Muscle of back (tissue), 11 donors: ENCODE measurements around the gene METTL3. TPM values are rescaled to one million over a fixed set of nuclear protein-coding genes. Genes with fewer than 3 reads are reported as not detected.

ENCODE experiments used
- DNase-seq, 3 donors: peaks; one replicate each; pipeline versions ENCODE4 v3.0.0 to v3.0.0-alpha.2; 2013
- polyA plus RNA-seq, 10 donors: library from polyadenylated mRNA; unstranded; fragments of 120-200 nt; gene quantifications; one replicate each; pipeline ENCODE4 v1.2.1, GENCODE V29; 2013; ENCODE audit not compliant: insufficient read length in 10 of 10

Gene METTL3
- polyA plus RNA-seq, 10 donors, result 34.4 to 70.4 (median 44.6) TPM

DNA sequence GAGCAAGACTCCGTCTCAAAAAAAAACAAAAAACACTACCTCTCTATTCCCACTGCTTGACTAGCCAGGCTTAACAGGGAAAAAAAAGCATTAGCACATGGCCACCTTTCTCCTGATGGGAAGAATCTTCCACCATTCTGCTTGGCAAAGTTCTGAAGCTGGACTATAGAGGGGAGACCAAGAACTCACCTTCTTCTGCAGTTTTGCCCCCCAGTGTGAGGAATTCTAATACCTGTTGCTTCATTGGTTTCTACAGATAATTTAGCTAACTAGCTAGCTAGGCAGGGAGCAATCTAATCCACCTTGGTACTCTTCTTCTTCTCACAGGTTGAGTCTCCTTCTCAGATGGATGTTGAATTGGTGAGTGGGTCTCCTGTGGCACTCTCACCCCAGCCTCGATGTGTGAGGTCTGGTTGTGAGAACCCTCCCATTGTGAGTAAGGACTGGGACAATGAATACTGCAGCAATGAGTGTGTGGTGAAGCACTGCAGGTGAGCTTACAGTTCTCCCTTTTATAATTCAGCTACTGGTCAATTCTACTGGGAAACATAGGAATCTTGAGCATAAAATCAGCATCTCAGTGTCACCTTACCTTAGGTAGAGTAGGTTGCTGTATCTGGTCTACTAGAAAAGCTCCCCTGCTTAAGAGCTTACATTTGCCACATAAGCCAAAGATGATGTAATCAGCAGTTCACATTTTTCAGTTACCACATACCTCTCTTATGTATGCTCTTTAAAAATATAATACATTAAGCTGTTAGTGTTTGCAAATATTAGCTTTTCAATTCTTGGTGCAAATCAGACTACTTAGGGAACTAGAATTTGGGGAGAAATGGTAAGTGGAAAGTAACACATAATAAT is 16.0 kb downstream of the METTL3 start:
- DNase-seq, result no peak

GRCh38 chr14:21486640-21487087 is 24.5 kb downstream of the METTL3 start:
- peak in 1 of 3 donors; percentile 25 for DNase-seq

- peak; percentile 99 for DNase-seq
Observed at GRCh38 chr14:21476925-21477681, 34.0 kb downstream of the METTL3 start, which contains the start of the genes RAB2B and TOX4. RAB2B (minus strand) TSS chr14:21476959; CDS start chr14:21476872, 87 bp downstream. TOX4 (plus strand) TSS chr14:21477195; CDS start chr14:21477279, 84 bp downstream.

DNA sequence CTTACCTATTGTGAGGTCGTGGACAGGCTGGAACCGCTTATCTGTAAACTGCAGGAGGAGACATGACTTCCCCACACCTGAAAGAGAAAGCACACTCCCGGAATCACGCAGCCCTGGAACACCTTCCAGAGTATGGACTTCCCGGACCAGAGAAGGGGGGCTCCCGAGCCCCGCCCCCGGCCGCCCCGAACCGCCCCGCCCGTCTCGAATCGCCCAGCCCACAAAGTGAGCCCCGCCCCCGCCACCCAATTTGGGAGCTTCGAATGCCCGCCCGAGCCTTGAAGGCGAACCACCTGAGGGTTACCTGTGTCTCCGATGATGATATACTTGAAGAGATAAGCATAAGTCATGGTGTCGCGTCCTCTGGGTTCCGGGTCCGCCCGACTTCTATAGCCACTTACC is 34.6 kb downstream of the METTL3 start:
- DNase-seq, result no peak

GRCh38 chr14:21475767-21476522 is 35.2 kb downstream of the METTL3 start:
- no peak for DNase-seq

DNA sequence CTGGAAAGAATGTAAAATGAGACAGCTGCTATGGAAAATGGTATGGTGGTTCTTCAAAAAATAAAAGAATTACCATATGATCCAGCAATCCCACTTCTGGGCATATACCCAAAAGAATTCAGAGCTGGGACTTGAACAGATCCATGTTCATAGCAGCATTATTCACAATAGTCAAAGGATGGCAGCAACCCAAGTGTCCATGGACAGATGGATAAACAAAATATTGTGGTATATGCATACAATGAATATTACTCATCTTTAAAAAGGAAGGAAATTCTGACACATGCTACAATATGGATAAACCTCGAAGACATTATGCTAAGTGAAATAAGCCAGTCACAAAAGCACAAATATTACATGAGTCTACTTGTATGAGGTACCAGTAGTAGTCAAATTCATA is 43.5 kb downstream of the METTL3 start:
- peak in 2 of 3 donors; percentile 19 to 89 for DNase-seq

DNA sequence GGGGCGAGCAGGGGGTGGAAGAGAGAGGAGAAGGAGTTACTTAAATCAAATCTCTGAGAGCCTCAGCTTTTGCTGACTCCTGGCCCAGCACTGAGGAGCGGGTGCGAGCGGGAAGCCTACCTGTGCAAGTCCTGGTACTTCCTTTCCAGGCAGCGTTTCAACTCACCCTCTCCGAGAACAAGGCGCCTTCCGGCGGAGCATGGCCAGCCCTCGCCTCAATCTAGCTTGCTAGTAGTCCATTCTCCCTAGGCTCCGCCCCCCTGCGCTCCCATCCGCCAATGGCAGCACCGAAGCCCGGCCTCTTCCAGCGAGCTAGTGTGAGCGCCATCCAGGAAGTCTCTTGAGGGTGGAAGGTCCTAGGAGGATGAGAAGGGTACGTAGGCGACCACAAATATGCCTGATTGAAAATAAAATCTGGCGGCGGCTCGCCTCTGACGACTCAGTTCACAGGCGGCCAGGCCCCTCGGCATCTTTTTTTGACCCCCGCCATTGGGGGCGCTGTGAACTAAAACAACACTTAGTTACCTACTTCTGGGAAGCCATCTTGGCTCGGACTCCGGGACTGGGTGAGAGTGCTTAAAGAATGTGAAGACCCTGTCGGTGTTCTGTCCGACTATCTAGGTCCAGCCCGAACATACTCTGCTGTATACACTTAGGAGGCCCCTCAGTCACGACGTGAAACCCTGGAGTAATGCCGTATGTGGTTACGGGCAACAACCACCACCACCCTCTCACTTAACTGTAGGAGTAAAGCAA is 55.0 kb downstream of the METTL3 start, which contains the start of gene CHD8:
TSS of gene CHD8 (minus strand) at position 212 of the 756 bp plus-strand sequence. CDS start 24,480 bp downstream, outside the sequence.
- peak; percentile 99 to 100 (median 100) for DNase-seq

- DNase-seq, result no peak
Observed at GRCh38 chr14:21455592-21455911, 55.6 kb downstream of the METTL3 start.

GRCh38 chr14:21454843-21455544 is 56.1 kb downstream of the METTL3 start:
- no peak for DNase-seq

DNA sequence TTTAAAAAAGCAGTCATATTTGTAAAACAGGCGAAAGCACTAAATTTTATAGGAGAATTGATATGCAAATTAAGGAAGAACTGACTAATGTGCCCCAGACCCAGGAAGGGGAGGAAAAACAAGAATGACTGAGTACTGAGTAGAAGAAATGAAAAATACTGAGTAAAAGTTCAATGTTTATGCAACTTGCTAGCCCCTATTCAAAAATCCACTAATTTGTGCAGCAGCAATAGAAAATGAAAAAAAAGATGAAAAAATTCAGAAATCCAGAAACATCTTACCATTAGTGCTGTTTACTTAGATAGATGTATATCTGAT is 61.3 kb downstream of the METTL3 start:
- no peak for DNase-seq

Other genes starting within 250 kb of the METTL3 start
- gene HNRNPC, start 241.9 kb downstream of the METTL3 start, polyA plus RNA-seq, result 100 to 1,000 TPM; 396 to 532 (median 442) TPM
- gene RPGRIP1, start 231.3 kb downstream of the METTL3 start, polyA plus RNA-seq, result 1 to 10 TPM in 1 of 10 donors, under 1 TPM in 9; 0.20 to 1.1 (median 0.49) TPM
- gene SUPT16H, start 127.3 kb downstream of the METTL3 start, polyA plus RNA-seq, result 10 to 100 TPM; 67.6 to 95.5 (median 73.5) TPM
- 10 to 100 TPM; 34.8 to 47.0 (median 39.2) TPM for gene CHD8, start 55.2 kb downstream of the METTL3 start, polyA plus RNA-seq
- 10 to 100 TPM; 19.0 to 29.2 (median 21.8) TPM for gene RAB2B, start 34.4 kb downstream of the METTL3 start, polyA plus RNA-seq
- 10 to 100 TPM; 34.8 to 46.7 (median 43.6) TPM for gene TOX4, start 34.1 kb downstream of the METTL3 start, polyA plus RNA-seq
- gene SALL2, start 15.0 kb upstream of the METTL3 start, polyA plus RNA-seq, result 10 to 100 TPM; 10.7 to 16.6 (median 14.7) TPM
- not detected for gene OR10G3, start 68.7 kb upstream of the METTL3 start, polyA plus RNA-seq
- gene OR10G2, start 123.6 kb upstream of the METTL3 start, polyA plus RNA-seq, result not detected
- gene OR4E2, start 142.5 kb upstream of the METTL3 start, polyA plus RNA-seq, result not detected
- under 1 TPM in 2 of 10 donors, not detected in 8; 0.05 to 0.06 TPM for gene OR4E1, start 162.5 kb upstream of the METTL3 start, polyA plus RNA-seq